Testis (tissue), 2 donors: ENCODE measurements around the gene NAP1L1.

Experiments used
- CTCF ChIP-seq, 3 experiments: fragments of 450-650 bp in 2 of 3; fragments of 200-600 bp in 1 of 3; sonication (generic) in 1 of 3; IDR thresholded peaks; one replicate each; pipeline ENCODE4 v1.5.1; 2016 to 2019; ENCODE audit warnings: antibody characterized with exemption in 3 of 3, mild to moderate bottlenecking in 2 of 3, moderate library complexity in 1 of 3
- POLR2A ChIP-seq: fragments of 450-650 bp; IDR thresholded peaks from one replicate; pipeline ENCODE4 v1.6.1; 2017; ENCODE audit warnings: antibody characterized with exemption, mild to moderate bottlenecking, moderate library complexity

GRCh38 chr12:76124456-76124855 lies 40.0 kb upstream of the NAP1L1 start:
- TF ChIP-seq CTCF (IDR thresholded peaks at IDR 0.05) (no peak), POLR2A (no peak)
